ENCODE results near the gene YTHDC2.

YTHDC2 gene

DNA sequence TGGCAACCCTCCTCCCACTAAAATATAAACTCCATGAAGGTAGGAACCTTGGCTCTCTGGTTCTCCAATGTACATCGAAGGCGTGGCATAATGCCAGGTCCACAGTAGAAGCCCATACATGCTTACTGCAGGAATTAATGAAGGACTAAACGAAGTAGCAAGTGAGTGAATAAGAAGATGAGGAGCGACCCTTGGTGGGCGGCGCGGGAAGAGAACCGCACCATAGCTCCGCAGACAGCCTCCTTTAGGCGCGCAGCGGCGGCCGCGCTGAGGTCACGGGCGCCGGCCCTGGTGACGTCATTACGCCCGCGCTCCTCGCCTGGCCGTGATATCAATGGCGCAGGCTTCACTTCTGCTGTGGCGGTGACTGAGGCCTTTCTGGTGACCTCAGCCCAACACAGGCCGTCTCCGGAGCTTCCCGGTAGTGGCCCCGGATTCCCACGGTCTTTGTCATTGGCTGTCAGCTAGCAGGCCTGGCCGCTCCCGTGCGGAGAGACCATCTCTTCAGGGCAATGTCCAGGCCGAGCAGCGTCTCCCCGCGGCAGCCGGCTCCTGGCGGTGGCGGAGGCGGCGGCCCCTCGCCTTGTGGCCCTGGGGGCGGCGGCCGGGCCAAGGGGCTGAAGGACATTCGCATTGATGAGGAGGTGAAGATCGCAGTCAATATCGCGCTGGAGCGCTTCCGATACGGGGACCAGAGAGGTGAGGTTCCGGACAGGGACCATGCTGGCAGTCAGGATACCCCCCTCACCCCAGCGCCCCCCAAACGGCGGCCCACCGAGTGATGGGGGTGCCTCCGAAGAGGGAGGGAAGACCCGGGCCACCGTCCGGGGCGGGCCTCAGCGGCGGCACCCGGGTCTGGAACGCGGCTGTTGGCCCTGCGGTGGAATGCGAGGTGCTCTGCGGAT lies at the start of gene YTHDC2:
Gene YTHDC2 (plus strand): TSS at position 311 of the 905 bp plus-strand sequence. CDS start 202 bp downstream, at position 513.
- DNase-seq (ENCODE audit: low read depth): peak; percentile 85
- TF ChIP-seq, protein P1, sequence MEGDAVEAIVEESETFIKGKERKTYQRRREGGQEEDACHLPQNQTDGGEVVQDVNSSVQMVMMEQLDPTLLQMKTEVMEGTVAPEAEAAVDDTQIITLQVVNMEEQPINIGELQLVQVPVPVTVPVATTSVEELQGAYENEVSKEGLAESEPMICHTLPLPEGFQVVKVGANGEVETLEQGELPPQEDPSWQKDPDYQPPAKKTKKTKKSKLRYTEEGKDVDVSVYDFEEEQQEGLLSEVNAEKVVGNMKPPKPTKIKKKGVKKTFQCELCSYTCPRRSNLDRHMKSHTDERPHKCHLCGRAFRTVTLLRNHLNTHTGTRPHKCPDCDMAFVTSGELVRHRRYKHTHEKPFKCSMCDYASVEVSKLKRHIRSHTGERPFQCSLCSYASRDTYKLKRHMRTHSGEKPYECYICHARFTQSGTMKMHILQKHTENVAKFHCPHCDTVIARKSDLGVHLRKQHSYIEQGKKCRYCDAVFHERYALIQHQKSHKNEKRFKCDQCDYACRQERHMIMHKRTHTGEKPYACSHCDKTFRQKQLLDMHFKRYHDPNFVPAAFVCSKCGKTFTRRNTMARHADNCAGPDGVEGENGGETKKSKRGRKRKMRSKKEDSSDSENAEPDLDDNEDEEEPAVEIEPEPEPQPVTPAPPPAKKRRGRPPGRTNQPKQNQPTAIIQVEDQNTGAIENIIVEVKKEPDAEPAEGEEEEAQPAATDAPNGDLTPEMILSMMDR (conservative IDR thresholded peaks at IDR 0.05; ENCODE audit: control insufficient read depth, insufficient read depth, low read depth, low read length): peak; percentile 17
- H3K4me3 ChIP-seq (ENCODE audit: control insufficient read depth, low read depth, low read length): peak within 1 kb of the TSS; percentile 63

DNA sequence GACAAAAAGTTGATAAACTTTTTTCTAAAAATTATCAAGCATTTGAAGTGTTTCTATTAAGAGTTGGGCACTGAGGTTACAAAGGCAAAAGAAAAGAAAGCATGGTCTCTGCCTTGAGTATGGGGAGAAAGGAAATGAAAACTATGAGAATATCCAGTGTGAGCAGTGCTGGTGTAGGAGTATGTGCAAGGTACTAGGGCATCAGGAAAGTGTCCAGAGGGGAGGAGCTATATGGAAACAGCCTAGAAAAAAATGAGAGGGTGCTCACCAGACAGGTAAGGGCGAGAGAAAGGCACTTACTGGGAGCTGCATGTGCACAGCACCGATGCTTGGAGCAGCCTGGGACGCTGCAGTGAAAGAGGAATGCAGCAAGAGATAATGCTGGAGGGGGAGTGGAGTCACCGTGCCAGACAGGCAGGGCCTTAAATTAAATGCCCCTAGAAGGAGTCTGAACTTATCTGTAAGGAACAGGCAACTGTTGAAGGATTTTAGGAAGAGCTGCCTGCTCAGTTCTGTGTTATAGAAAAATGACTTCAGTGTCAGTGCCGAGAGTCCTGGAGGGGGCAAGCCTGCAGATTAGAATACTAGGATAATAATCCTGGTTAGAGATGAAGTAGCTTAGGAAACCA lies 39.3 kb upstream of the YTHDC2 start:
- DNase-seq (ENCODE audit: low read depth): no peak
- TF ChIP-seq, protein P1 (conservative IDR thresholded peaks at IDR 0.05; ENCODE audit: control insufficient read depth, insufficient read depth, low read depth, low read length): no peak
- H3K4me3 ChIP-seq (ENCODE audit: control insufficient read depth, low read depth, low read length): no peak overlapping the region

DNA sequence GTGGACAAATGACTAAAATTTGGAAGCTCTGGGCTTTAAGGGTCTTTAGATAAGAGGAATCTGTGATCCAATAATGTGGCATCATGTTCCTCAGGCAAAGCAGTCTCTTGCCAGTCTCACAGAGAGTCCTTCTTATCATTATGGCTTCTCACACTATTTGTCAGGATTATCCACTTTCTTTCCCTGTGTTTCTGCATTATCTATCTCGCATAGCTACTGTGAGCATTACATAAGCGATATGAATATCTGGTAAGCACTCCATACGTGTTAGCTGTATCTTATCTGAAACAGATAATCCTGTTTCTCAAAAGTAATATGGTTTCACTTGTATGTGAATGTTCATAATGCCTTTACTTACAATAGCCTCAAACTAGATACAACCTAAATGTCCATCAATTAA lies 34.8 kb upstream of the YTHDC2 start:
- DNase-seq (ENCODE audit: low read depth): no peak
- no peak overlapping the region for H3K4me3 ChIP-seq (ENCODE audit: control insufficient read depth, low read depth, low read length)
- TF ChIP-seq, protein P1 (conservative IDR thresholded peaks at IDR 0.05; ENCODE audit: control insufficient read depth, insufficient read depth, low read depth, low read length): no peak

DNA sequence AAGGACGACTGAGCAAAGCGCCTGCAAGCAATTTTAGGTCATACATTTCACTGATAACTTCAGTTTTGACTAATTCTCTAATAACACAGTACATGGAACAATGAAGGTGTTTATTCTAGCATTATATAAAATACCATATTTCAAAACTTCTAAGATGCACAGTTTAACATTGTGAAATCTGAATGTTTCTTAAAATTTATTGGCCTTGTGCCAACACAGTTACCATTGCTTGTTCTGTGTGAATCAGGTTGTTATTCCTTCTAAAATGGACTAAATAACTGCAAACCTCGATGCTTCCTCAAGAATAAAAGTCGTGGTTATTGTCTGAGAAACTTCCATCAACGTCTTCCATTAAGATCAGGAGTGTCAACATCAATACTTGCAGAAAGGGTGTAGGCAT lies 33.3 kb upstream of the YTHDC2 start:
- H3K4me3 ChIP-seq (ENCODE audit: control insufficient read depth, low read depth, low read length): no peak overlapping the region
- DNase-seq (ENCODE audit: low read depth): peak; percentile 3
- TF ChIP-seq, protein P1 (conservative IDR thresholded peaks at IDR 0.05; ENCODE audit: control insufficient read depth, insufficient read depth, low read depth, low read length): no peak

GRCh38 chr5:113487416-113487780 lies 26.1 kb upstream of the YTHDC2 start:
- no peak for DNase-seq (ENCODE audit: low read depth)
- TF ChIP-seq, protein P1 (conservative IDR thresholded peaks at IDR 0.05; ENCODE audit: control insufficient read depth, insufficient read depth, low read depth, low read length): no peak
- peak overlapping the region; percentile 63 for H3K4me3 ChIP-seq (ENCODE audit: control insufficient read depth, low read depth, low read length)

GRCh38 chr5:113487781-113488644 lies 25.5 kb upstream of the YTHDC2 start, which contains the start of gene MCC:
MCC (minus strand) TSS chr5:113488453.
- peak; percentile 86 for DNase-seq (ENCODE audit: low read depth)
- TF ChIP-seq, protein P1 (conservative IDR thresholded peaks at IDR 0.05; ENCODE audit: control insufficient read depth, insufficient read depth, low read depth, low read length): no peak
- H3K4me3 ChIP-seq (ENCODE audit: control insufficient read depth, low read depth, low read length): peak within 1 kb of the TSS; percentile 63
